GM12875 (cell line): ENCODE results near the gene ARPC1B.

Source experiments
- H3K4me3 ChIP-seq: one replicate; pipeline ENCODE4 v1.5.1; 2011; ENCODE audit warnings: low read depth, low read length, control low read depth
- TF ChIP-seq, protein P1 (sequence below): IDR thresholded peaks from 2 replicates; pipeline ENCODE4 v1.5.1; 2011; ENCODE audit warnings: low read depth, mild to moderate bottlenecking, control low read depth, inconsistent platforms, low read length, moderate library complexity, borderline replicate concordance; ENCODE audit not compliant: insufficient read depth

The ARPC1B gene

DNA sequence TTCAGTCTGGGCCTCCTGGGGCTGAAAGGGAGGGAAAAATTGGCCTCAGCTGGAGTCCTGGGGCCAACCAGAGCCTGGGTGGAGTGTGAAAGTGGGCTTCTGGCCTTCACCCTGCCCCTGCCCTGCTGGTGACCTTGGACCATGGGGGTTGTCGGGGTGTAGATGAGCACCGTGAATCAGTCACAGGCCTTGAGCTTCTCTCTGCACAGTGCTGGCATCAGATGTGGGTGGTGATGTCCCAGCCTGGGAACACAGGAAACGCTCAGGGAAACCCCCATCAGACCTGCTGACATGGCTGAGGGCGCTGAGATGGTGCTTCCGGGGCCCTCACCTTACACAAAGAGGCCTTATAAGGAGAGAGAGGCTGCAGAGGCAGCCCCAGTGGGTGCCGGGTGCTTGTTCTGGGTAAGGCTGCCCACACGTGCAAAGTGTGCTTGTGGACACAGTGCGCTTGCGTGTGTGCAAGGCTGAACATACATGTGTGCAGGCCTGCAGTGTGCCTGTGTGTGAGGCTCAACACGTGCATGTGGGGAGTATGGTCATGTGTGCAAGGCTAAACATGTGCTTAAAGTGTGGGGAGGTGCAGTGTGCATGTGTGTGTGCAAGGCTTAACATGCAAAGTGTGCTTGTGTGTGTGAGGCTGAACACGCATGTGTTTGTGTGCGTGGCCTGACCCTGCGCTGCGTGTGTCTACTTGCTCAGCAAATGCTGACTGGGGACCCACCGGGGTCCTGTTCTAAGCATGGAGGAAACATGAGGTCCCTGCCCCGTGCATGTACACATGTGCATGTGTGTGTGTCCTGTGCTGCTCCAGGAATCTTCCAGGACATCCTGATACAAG is 6.5 kb downstream of the ARPC1B start:
- peak overlapping the region; percentile 53 for H3K4me3 ChIP-seq
- TF ChIP-seq, protein P1, sequence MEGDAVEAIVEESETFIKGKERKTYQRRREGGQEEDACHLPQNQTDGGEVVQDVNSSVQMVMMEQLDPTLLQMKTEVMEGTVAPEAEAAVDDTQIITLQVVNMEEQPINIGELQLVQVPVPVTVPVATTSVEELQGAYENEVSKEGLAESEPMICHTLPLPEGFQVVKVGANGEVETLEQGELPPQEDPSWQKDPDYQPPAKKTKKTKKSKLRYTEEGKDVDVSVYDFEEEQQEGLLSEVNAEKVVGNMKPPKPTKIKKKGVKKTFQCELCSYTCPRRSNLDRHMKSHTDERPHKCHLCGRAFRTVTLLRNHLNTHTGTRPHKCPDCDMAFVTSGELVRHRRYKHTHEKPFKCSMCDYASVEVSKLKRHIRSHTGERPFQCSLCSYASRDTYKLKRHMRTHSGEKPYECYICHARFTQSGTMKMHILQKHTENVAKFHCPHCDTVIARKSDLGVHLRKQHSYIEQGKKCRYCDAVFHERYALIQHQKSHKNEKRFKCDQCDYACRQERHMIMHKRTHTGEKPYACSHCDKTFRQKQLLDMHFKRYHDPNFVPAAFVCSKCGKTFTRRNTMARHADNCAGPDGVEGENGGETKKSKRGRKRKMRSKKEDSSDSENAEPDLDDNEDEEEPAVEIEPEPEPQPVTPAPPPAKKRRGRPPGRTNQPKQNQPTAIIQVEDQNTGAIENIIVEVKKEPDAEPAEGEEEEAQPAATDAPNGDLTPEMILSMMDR, result no peak

DNA sequence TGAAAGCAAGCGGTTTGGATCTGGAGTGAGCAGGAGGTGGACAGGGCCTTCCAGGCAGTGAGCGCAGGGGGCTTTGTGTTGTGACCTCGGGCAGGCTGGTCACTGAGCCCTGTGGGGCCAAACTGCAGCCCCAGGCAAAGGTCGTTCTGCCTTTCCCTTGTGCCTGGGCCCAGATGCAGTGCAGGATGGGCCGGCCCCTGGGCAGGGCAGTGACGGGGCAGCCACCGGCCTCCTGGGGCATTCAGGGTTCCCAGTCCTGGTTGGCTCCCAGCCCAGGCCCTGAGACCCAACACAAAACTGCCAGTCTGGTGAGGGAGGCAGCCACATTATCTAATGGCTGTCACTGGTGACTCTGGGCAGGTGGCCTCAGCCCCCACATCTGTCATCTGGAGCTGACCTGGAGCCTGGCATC is 7.1 kb downstream of the ARPC1B start:
- TF ChIP-seq, protein P1, result no peak
- H3K4me3 ChIP-seq, result peak overlapping the region; percentile 53

DNA sequence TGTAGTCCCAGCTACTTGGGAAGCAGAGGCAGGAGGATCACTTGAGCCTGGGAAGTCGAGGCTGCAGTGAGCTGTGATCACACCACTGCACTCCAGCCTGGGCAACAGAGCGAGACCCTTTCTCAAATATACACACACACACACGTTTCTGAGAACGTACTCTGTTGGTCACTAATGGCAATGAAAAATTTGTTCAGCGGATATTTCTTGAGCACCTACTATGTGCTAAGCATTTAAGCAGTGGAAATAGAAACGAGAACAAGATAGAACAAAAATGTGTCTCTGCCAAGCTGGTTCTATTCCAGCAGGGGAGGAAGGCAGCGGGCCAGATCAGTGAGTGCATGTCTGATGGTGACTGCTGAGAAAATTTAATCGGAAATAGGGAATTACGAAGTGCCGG is 8.7 kb downstream of the ARPC1B start:
- TF ChIP-seq, protein P1, result no peak
- no peak overlapping the region for H3K4me3 ChIP-seq

DNA sequence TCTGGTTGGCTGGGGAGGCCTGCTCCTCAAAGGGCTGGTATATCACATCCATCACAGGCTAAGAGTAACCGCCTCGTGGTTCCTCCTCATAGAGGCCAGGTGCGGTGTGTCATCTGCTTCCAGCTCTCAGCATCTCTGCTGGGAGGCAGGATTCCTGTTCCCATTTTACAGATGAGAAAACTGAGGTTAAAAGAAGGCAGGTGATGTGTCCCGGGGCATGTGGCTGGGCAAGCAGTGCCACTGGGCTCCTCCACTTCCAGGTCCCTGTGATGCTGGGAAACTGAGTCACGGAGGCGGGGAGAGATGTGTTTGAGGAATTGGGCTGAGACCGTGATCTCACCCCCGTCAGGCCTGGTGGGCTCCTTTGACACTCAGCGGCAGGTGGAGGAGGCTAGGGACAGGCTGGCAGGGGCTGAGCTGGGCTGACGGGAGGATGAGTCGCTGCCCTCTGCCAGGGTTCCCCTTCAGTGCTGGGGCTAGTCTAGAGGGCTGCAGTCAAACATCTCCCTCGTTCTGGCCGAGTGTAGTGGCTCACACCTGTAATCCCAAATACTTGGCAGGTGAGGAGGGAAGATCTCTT is 9.4 kb downstream of the ARPC1B start:
- no peak overlapping the region for H3K4me3 ChIP-seq
- TF ChIP-seq, protein P1, result no peak

DNA sequence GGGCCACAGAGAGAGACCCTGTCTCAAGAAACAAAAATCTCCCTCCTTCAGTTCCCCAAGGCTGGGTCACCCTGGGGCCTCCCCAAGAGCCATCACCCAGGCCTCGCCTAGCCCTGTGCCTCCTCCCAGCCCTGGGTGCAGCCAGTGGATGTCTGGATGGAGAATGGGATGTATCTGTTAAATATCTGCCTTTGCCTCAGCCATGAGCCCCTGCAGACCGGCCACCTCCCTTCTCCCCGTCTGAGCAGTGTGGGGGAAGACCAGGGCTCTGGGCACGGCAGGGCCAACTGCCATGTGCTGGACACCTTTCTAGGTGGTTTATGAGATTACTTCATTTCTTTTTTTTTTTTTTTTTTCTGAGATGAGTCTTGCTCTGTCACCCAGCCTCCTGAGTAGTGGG is 10.0 kb downstream of the ARPC1B start:
- no peak overlapping the region for H3K4me3 ChIP-seq
- TF ChIP-seq, protein P1, result no peak

DNA sequence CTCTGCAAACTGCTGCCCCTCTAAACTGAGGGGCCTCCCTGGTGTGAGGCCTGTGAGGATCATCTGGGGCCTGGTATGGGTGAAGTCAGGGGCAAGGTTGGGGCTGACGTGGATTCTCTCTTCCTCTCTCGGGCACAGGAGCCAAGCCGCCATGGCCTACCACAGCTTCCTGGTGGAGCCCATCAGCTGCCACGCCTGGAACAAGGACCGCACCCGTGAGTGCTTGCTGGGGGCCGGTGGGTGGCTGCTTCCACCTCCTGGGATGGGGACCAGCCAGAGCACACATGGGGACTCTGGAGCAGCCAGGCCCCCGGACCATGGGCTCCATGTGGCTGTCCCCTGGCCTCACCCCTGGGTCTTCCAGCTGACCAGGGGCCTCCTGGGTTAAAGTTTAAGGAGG is 11.0 kb downstream of the ARPC1B start:
- TF ChIP-seq, protein P1, result no peak
- no peak overlapping the region for H3K4me3 ChIP-seq
